Common myeloid progenitor, CD34-positive (primary cell): ENCODE measurements around the gene RAD54L.
"Not testable (repeated sequence)": the region's sequence is repeated elsewhere in the genome, so short reads cannot be mapped to it uniquely, and the experiment has no call there.

Experiments
- CTCF ChIA-PET: fragments of 350-600 bp; sonication (Branson Sonifier 250); formaldehyde crosslinking; loops from one replicate; lab custom pipeline; 2021; ENCODE audit warnings: antibody characterized with exemption; lab: Charles Lee
- POLR2A ChIA-PET: fragments of 350-600 bp; sonication (Branson Sonifier 250); formaldehyde crosslinking; loops from one replicate; lab custom pipeline; 2021; ENCODE audit warnings: antibody characterized with exemption; lab: Charles Lee
- DNase-seq, 3 donors: peaks; one replicate each; pipeline versions ENCODE4 v3.0.0 to v3.0.0-alpha.2; 2013
- H3K27ac ChIP-seq, 2 experiments: 1 replicate in 1 of 2; 2 replicates in 1 of 2; pipeline ENCODE4 v1.7.0; 2013; ENCODE audit warnings: inconsistent platforms in 2 of 2, low read length in 2 of 2, mild to moderate bottlenecking in 2 of 2, low read depth in 1 of 2, moderate library complexity in 1 of 2; ENCODE audit not compliant: severe bottlenecking in 2 of 2, insufficient read depth in 1 of 2, poor library complexity in 1 of 2
- H3K27me3 ChIP-seq, 5 experiments: replicated peaks in 2 of 5; 1 replicate in 3 of 5; 2 replicates in 2 of 5; pipeline versions ENCODE4 v1.6.1 to v1.7.0; 2013; ENCODE audit warnings: low read length in 4 of 5, mild to moderate bottlenecking in 2 of 5, moderate library complexity in 2 of 5, inconsistent platforms in 1 of 5; ENCODE audit not compliant: insufficient read depth in 5 of 5, control insufficient read depth in 4 of 5
- H3K36me3 ChIP-seq, 4 experiments: 1 replicate in 2 of 4; 2 replicates in 2 of 4; pipeline versions ENCODE4 v1.6.1 to v1.7.0; 2013; ENCODE audit warnings: low read length in 3 of 4, control low read depth in 1 of 4, mild to moderate bottlenecking in 1 of 4; ENCODE audit not compliant: control insufficient read depth in 4 of 4, insufficient read depth in 4 of 4
- H3K4me1 ChIP-seq, 4 experiments: 1 replicate in 3 of 4; 2 replicates in 1 of 4; pipeline versions ENCODE4 v1.6.1 to v1.7.1; 2013; ENCODE audit warnings: low read length in 3 of 4, mild to moderate bottlenecking in 3 of 4, control low read depth in 1 of 4, inconsistent platforms in 1 of 4, moderate library complexity in 1 of 4; ENCODE audit not compliant: control insufficient read depth in 4 of 4, insufficient read depth in 4 of 4; ENCODE audit errors: control extremely low read depth in 1 of 4
- H3K4me3 ChIP-seq, 7 experiments: 1 replicate in 4 of 7; 2 replicates in 3 of 7; pipeline versions ENCODE4 v1.5.1 to v1.7.0; 2013; ENCODE audit warnings: mild to moderate bottlenecking in 7 of 7, low read length in 6 of 7, moderate library complexity in 6 of 7, inconsistent platforms in 2 of 7, low read depth in 2 of 7, control low read depth in 1 of 7; ENCODE audit not compliant: insufficient read depth in 4 of 7, control insufficient read depth in 1 of 7; ENCODE audit errors: extremely low read depth in 1 of 7
- H3K9me3 ChIP-seq, 5 experiments: 1 replicate in 4 of 5; 2 replicates in 1 of 5; pipeline versions ENCODE4 v1.6.1 to v1.7.1; 2013; ENCODE audit warnings: low read length in 4 of 5, mild to moderate bottlenecking in 2 of 5, inconsistent platforms in 1 of 5, low read depth in 1 of 5, moderate library complexity in 1 of 5; ENCODE audit not compliant: control insufficient read depth in 4 of 5, insufficient read depth in 2 of 5; ENCODE audit errors: control extremely low read depth in 1 of 5
- WGBS: methylation state at CpG from one replicate; pipeline ENCODE4 v1.1.5; 2013; ENCODE audit not compliant: insufficient coverage; 5-methylcytosine and 5-hydroxymethylcytosine counted together

The RAD54L gene

DNA sequence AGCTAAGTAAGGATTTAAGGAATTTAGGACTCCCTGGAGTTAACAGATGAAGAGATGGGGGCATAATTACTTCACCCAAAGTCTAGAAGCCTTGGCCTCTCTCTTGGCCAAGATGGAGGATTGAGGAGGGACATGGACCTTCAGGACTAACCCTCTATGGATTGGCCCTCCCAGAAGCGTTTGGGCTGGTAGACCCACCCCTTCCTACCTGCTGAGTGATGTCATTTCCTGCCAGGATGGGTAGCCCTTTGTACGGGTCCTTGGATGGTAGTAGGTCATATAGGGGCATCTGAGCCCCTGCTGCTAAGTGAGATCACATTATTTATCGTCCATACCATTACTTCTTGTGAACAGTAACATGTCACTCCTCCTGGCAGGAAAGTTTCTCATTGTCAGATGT, 26.8 kb upstream of the RAD54L start:
- H3K36me3 ChIP-seq, result peaks cover 0 to 3% (median under 1%) of the 10 kb centered on the region in 4 experiments
- ChIA-PET POLR2A (no interaction called here), CTCF (interaction anchor here (0.9 to 7.3 kb wide), 4 partner anchors 8 to 185 kb away, joined by 3 to 75 read pairs (median 6); no protein-coding TSS in a partner anchor)
- no peak overlapping the region for H3K4me3 ChIP-seq
- peaks cover 0 to 2% (median 0%) of the 10 kb centered on the region in 4 experiments for H3K4me1 ChIP-seq
- H3K9me3 ChIP-seq, result no peaks in the 10 kb centered on the region
- no peak for DNase-seq
- no peak overlapping the region for H3K27ac ChIP-seq
- no peaks in the 10 kb centered on the region for H3K27me3 ChIP-seq
- WGBS, result 90% methylated on average over 2 of the region's 3 CpGs

- 100% methylated on average over 3 of the region's 4 CpGs for WGBS
- ChIA-PET CTCF (interaction anchor here (0.8 to 7.3 kb wide), 7 partner anchors 11 to 186 kb away, joined by 3 to 75 read pairs (median 4); no protein-coding TSS in a partner anchor), POLR2A (no interaction called here)
- no peaks in the 10 kb centered on the region for H3K9me3 ChIP-seq
- DNase-seq, result no peak
- H3K36me3 ChIP-seq, result peaks cover 0 to 3% (median under 1%) of the 10 kb centered on the region in 4 experiments
- no peak overlapping the region for H3K27ac ChIP-seq
- H3K27me3 ChIP-seq, result no peaks in the 10 kb centered on the region
- H3K4me1 ChIP-seq, result peaks cover 0 to 2% (median 0%) of the 10 kb centered on the region in 4 experiments
- H3K4me3 ChIP-seq, result no peak overlapping the region
Measured at GRCh38 chr1:46221749-46222148, 25.8 kb upstream of the RAD54L start.

DNA sequence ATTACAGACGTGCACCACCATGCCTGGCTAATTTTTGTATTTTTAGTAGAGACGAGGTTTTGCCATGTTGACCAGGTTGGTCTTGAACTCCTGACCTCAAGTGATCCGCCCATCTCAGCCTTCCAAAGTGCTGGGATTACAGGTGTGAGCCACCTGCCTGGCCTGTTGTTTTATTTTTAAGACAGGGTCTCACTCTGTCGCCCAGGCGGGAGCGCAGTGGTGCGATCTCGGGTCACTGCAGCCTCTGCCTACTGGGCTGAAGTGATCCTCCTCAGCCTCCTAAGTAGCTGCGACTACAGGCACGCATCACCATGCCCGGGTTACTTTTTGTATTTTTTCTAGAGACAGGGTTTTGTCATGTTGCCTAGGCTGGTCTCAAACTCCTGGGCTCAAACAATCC, 24.5 kb upstream of the RAD54L start:
- CTCF ChIA-PET, result interaction anchor here (0.6 to 7.3 kb wide), 18 partner anchors 10 to 1187 kb away, joined by 3 to 75 read pairs (median 4); partner anchors contain the start of gene POMGNT1
- not testable (repeated sequence) for H3K4me3 ChIP-seq, H3K27me3 ChIP-seq, H3K9me3 ChIP-seq, H3K36me3 ChIP-seq, H3K4me1 ChIP-seq, H3K27ac ChIP-seq, DNase-seq
- POLR2A ChIA-PET, result interaction anchor here (1.0 kb wide), 1 partner anchor 20 kb away, joined by 3 read pairs; the partner anchor contains the start of gene LURAP1
- whole genome bisulfite sequencing, result 92% methylated on average over 11 of the region's 11 CpGs

- DNase-seq, result peak; percentile 81 to 89 (median 87)
- Histone ChIP-seq H3K4me1 (peaks cover 0 to 2% (median 0%) of the 10 kb centered on the region in 4 experiments), H3K27me3 (no peaks in the 10 kb centered on the region), H3K9me3 (no peaks in the 10 kb centered on the region), H3K27ac (no peak overlapping the region), H3K36me3 (peaks cover 0 to 3% (median under 1%) of the 10 kb centered on the region in 4 experiments), H3K4me3 (no peak overlapping the region)
- 25% methylated on average over 4 of the region's 6 CpGs for WGBS
- ChIA-PET POLR2A (interaction anchor here (1.0 kb wide), 1 partner anchor 21 kb away, joined by 3 read pairs; the partner anchor contains the start of gene LURAP1), CTCF (interaction anchor here (0.6 to 7.3 kb wide), 24 partner anchors 9 to 1187 kb away, joined by 3 to 75 read pairs (median 4); partner anchors contain the start of gene POMGNT1)
Measured at GRCh38 chr1:46223472-46223943, 24.1 kb upstream of the RAD54L start.

DNA sequence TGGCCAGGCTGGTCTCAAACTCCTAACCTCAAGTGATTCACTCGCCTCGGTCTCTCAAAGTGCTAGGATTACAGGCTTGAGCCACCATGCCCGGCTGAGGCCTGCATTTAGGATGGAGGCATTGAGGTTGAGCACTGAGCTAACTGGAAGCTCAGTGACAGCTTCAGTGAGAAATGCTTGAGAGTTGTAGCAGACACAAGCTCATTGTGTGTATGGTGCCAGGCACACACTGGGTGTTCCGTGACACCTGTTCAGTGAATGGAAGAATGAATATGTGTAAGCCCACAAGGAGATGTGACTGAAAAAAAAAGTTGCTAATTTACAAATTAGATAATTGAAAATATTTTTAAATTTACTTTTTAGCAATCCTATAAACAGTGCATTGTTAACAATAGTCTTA, 22.6 kb upstream of the RAD54L start:
- H3K36me3 ChIP-seq, result peaks cover 0 to 2% (median 0%) of the 10 kb centered on the region in 4 experiments
- POLR2A ChIA-PET, result no interaction called here

DNA sequence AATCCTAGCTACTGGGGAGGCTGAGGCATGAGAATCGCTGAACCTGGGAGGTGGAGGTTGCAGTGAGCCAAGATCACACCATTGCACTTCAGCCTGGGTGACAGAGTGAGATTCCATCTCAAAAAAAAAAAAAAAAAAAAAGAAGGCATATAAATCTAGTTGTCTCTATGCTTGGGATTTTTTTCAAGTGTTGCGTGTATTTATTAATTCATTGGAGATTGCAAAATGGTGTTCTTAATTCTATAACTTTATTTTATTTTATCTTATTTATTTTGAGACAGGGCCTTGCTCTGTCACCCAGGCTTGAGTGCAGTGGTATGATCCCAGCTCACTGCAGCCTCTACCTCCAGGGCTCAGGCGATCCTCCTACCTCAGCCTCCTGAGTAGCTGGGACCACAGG, 16.3 kb upstream of the RAD54L start:
- H3K36me3 ChIP-seq, H3K4me1 ChIP-seq, H3K4me3 ChIP-seq, POLR2A ChIA-PET, H3K9me3 ChIP-seq, H3K27me3 ChIP-seq, H3K27ac ChIP-seq, DNase-seq: not testable (repeated sequence)
- 100% methylated on average over 1 of the region's 3 CpGs for WGBS
- CTCF ChIA-PET, result interaction anchor here (1.1 to 2.4 kb wide), 4 partner anchors 12 to 47 kb away, joined by 3 to 7 read pairs (median 3); no protein-coding TSS in a partner anchor

More for the DNA sequence above, 22.6 kb upstream of the RAD54L start:
- Histone ChIP-seq H3K9me3 (no peaks in the 10 kb centered on the region), H3K27me3 (no peaks in the 10 kb centered on the region), H3K4me1 (peaks cover 0 to 4% (median 0%) of the 10 kb centered on the region in 4 experiments), H3K4me3 (no peak overlapping the region), H3K27ac (no peak overlapping the region)
- no peak for DNase-seq
- WGBS, result 100% methylated on average over 4 of the region's 4 CpGs
- CTCF ChIA-PET, result interaction anchor here (0.8 to 7.3 kb wide), 12 partner anchors 9 to 1213 kb away, joined by 3 to 75 read pairs (median 4); partner anchors contain the start of genes LURAP1 and UROD

DNA sequence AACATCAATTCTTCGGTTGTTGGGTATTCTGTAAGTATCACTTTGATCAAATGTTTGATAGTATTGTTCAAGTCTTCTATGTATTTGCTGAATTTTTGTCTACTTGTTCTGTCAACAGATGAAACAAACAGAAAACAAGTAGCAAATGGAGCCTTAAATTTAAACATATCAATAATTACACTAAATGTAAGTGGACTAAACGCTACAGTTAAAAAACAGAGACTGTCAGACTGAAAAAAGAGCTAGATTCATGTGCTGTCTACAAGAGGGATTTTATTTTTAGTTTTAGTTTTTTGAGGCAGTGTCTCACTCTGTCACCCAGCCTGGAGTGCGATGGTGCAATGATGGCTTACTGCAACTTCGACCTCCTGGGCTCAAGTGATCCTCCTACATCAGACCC, 10.7 kb upstream of the RAD54L start:
- Histone ChIP-seq H3K27me3 (no peaks in the 10 kb centered on the region), H3K27ac (no peak overlapping the region), H3K9me3 (peaks cover 0 to 8% (median 0%) of the 10 kb centered on the region in 5 experiments), H3K36me3 (no peaks in the 10 kb centered on the region), H3K4me3 (no peak overlapping the region), H3K4me1 (peaks cover 0 to 4% (median 2%) of the 10 kb centered on the region in 4 experiments)
- CTCF ChIA-PET, result no interaction called here
- POLR2A ChIA-PET, result no interaction called here
- no peak for DNase-seq
- 80% methylated on average over 1 of the region's 4 CpGs for WGBS
